H9 (cell line): Measurements from ENCODE around the gene RALGDS. TPM values are rescaled to one million over a fixed set of nuclear protein-coding genes. Genes with fewer than 3 reads are reported as not detected.

Experiments used
- DNase-seq: peaks from one replicate; pipeline ENCODE4 v3.0.0-alpha.2; 2017
- H2AFZ ChIP-seq: one replicate; pipeline ENCODE4 v1.6.1; 2013; ENCODE audit warnings: mild to moderate bottlenecking, low read length, control low read depth, moderate library complexity
- H2AK5ac ChIP-seq: 2 replicates; pipeline ENCODE4 v1.6.1; 2013; ENCODE audit warnings: low read length, control low read depth, mixed read lengths; ENCODE audit not compliant: insufficient read length
- H2BK120ac ChIP-seq: one replicate; pipeline ENCODE4 v1.6.1; 2013; ENCODE audit warnings: low read depth, mild to moderate bottlenecking, low read length, control low read depth, inconsistent platforms; ENCODE audit not compliant: poor library complexity, severe bottlenecking
- H2BK12ac ChIP-seq: 2 replicates; pipeline ENCODE4 v1.6.1; 2013; ENCODE audit warnings: low read length, control low read depth, mixed read lengths, low read depth; ENCODE audit not compliant: insufficient read length
- H2BK15ac ChIP-seq: 2 replicates; pipeline ENCODE4 v1.6.1; 2013; ENCODE audit warnings: low read depth, low read length, control low read depth
- H2BK20ac ChIP-seq: one replicate; pipeline ENCODE4 v1.6.1; 2013; ENCODE audit warnings: low read depth, mild to moderate bottlenecking, low read length, control low read depth, inconsistent platforms; ENCODE audit not compliant: poor library complexity, severe bottlenecking
- H2BK5ac ChIP-seq: 2 replicates; pipeline ENCODE4 v1.6.1; 2013; ENCODE audit warnings: low read length, control low read depth, mixed read lengths; ENCODE audit not compliant: insufficient read length
- H3K14ac ChIP-seq: 2 replicates; pipeline ENCODE4 v1.6.1; 2013; ENCODE audit warnings: low read length, control low read depth; ENCODE audit not compliant: insufficient read depth
- H3K18ac ChIP-seq: 2 replicates; pipeline ENCODE4 v1.6.1; 2013; ENCODE audit warnings: low read depth, mild to moderate bottlenecking, mixed read lengths, low read length, control low read depth; ENCODE audit not compliant: insufficient read length
- H3K23ac ChIP-seq: 2 replicates; pipeline ENCODE4 v1.6.1; 2013; ENCODE audit warnings: low read length, control low read depth, mixed read lengths, low read depth; ENCODE audit not compliant: insufficient read length
- H3K23me2 ChIP-seq: 2 replicates; pipeline ENCODE4 v1.6.1; 2013; ENCODE audit warnings: low read depth, mild to moderate bottlenecking, mixed read lengths, low read length, control low read depth; ENCODE audit not compliant: insufficient read length, poor library complexity, severe bottlenecking
- H3K27ac ChIP-seq: 2 replicates; pipeline ENCODE4 v1.5.1; 2013; ENCODE audit warnings: low read length, control low read depth, mixed read lengths, low read depth; ENCODE audit not compliant: insufficient read length
- H3K27me3 ChIP-seq: 2 replicates; pipeline ENCODE4 v1.6.1; 2013; ENCODE audit warnings: low read length, control low read depth, inconsistent platforms; ENCODE audit not compliant: insufficient read depth
- H3K4ac ChIP-seq: 2 replicates; pipeline ENCODE4 v1.6.1; 2013; ENCODE audit warnings: low read depth, mild to moderate bottlenecking, control low read depth, inconsistent platforms, low read length, moderate library complexity
- H3K4me1 ChIP-seq: 2 replicates; pipeline ENCODE4 v1.6.1; 2013; ENCODE audit warnings: low read length, control low read depth, inconsistent platforms; ENCODE audit not compliant: insufficient read depth
- H3K4me2 ChIP-seq: 2 replicates; pipeline ENCODE4 v1.6.1; 2013; ENCODE audit warnings: low read length, control low read depth, mixed read lengths; ENCODE audit not compliant: insufficient read length, insufficient read depth
- H3K56ac ChIP-seq: 2 replicates; pipeline ENCODE4 v1.6.1; 2013; ENCODE audit warnings: low read depth, mild to moderate bottlenecking, mixed read lengths, low read length, control low read depth; ENCODE audit not compliant: insufficient read length
- H3K79me1 ChIP-seq: 2 replicates; pipeline ENCODE4 v1.6.1; 2013; ENCODE audit warnings: low read depth, mild to moderate bottlenecking, moderate library complexity, low read length, control low read depth, inconsistent platforms; ENCODE audit not compliant: insufficient read depth, poor library complexity, severe bottlenecking
- H3K79me2 ChIP-seq: 2 replicates; pipeline ENCODE4 v1.6.1; 2013; ENCODE audit warnings: low read length, control low read depth, inconsistent platforms; ENCODE audit not compliant: insufficient read depth
- H3K9ac ChIP-seq: 2 replicates; pipeline ENCODE4 v1.6.1; 2013; ENCODE audit warnings: low read length, control low read depth, mixed read lengths; ENCODE audit not compliant: insufficient read length; ENCODE audit errors: extremely low read depth
- H3K9me3 ChIP-seq: one replicate; pipeline ENCODE4 v1.6.1; 2013; ENCODE audit warnings: low read depth, low read length, inconsistent platforms; ENCODE audit not compliant: control insufficient read depth
- H3T11ph ChIP-seq: one replicate; pipeline ENCODE4 v1.6.1; 2013; ENCODE audit warnings: mild to moderate bottlenecking, low read length, control low read depth, inconsistent platforms
- H4K20me1 ChIP-seq: one replicate; pipeline ENCODE4 v1.6.1; 2013; ENCODE audit not compliant: control insufficient read depth, insufficient read length, insufficient read depth
- H4K5ac ChIP-seq: 2 replicates; pipeline ENCODE4 v1.6.1; 2013; ENCODE audit warnings: low read depth, mild to moderate bottlenecking, mixed read lengths, low read length, control low read depth; ENCODE audit not compliant: insufficient read length
- H4K8ac ChIP-seq: replicated peaks from 2 replicates; pipeline ENCODE4 v1.6.1; 2013; ENCODE audit warnings: low read length, control low read depth, mixed read lengths, low read depth; ENCODE audit not compliant: insufficient read length
- H4K91ac ChIP-seq: 2 replicates; pipeline ENCODE4 v1.6.1; 2013; ENCODE audit warnings: low read depth, mild to moderate bottlenecking, moderate library complexity, mixed read lengths, low read length, control low read depth; ENCODE audit not compliant: insufficient read length
- H3K27ac Mint-ChIP-seq, 3 experiments: 2 replicates in 2 of 3; 3 replicates in 1 of 3; pipeline ENCODE4 v1.8.0; 2020 to 2021; ENCODE audit warnings: mixed read lengths in 3 of 3, mild to moderate bottlenecking in 1 of 3, moderate library complexity in 1 of 3
- H3K27me3 Mint-ChIP-seq: 2 replicates; pipeline ENCODE4 v1.8.0; 2021; ENCODE audit warnings: low read depth, mild to moderate bottlenecking, moderate library complexity, mixed read lengths
- H3K36me3 Mint-ChIP-seq, 3 experiments: 2 replicates in 2 of 3; 3 replicates in 1 of 3; pipeline ENCODE4 v1.8.0; 2020 to 2021; ENCODE audit warnings: low read depth in 3 of 3, mixed read lengths in 3 of 3; ENCODE audit not compliant: insufficient read depth in 1 of 3
- H3K4me1 Mint-ChIP-seq, 2 experiments: 2 replicates each; pipeline ENCODE4 v1.8.0; 2020; ENCODE audit warnings: mixed read lengths in 2 of 2
- H3K4me3 Mint-ChIP-seq, 2 experiments: 2 replicates in 1 of 2; 3 replicates in 1 of 2; pipeline ENCODE4 v1.8.0; 2020 to 2021; ENCODE audit warnings: mild to moderate bottlenecking in 2 of 2, mixed read lengths in 2 of 2, moderate library complexity in 1 of 2
- H3K9me3 Mint-ChIP-seq, 2 experiments: 2 replicates in 1 of 2; 3 replicates in 1 of 2; pipeline ENCODE4 v1.8.0; 2020; ENCODE audit warnings: mild to moderate bottlenecking in 2 of 2, mixed read lengths in 2 of 2, moderate library complexity in 1 of 2
- CTCF ChIP-seq: fragments of 200-600 bp; sonication (generic); conservative IDR thresholded peaks from 3 replicates; pipeline ENCODE4 v1.8.0; 2021; ENCODE audit warnings: antibody characterized with exemption, mild to moderate bottlenecking
- WGBS: extraction: QIAGEN DNeasy Blood & Tissue Kit; methylation state at CpG from one replicate; pipeline ENCODE4 v1.1.7; 2013; ENCODE audit warnings: missing lambda C conversion rate, low lambda C conversion rate, mixed read lengths; ENCODE audit not compliant: insufficient read length; ENCODE audit errors: extremely low coverage; 5-methylcytosine and 5-hydroxymethylcytosine counted together
- long read RNA-seq: library from polyadenylated mRNA; unstranded; transcript quantifications from one replicate; pipeline ENCODE4 v2.0.0, GENCODE V29; 2020
- total RNA-seq: library from RNA; stranded (reverse); gene quantifications from 2 replicates; pipeline ENCODE4 v1.2.1, GENCODE V29; 2021

The RALGDS gene
- total RNA-seq, result 20.9 and 21.3 TPM in 2 replicates
- long read RNA-seq, partial matches to known transcripts, result 4 of 15 reads
- long read RNA-seq, other reads (novel, unspliced or antisense), result 5 of 15 reads

- no peak within 1 kb of the TSS for H4K5ac ChIP-seq
- peaks cover 3% of the 10 kb centered on the region; the same call in 1 of the 2 replicates for H3K4me1 ChIP-seq
- H4K20me1 ChIP-seq, result peaks cover 8% of the 10 kb centered on the region
- peak; percentile 87 for DNase-seq
- Mint-ChIP-seq H3K4me1 (peaks cover 9 to 29% of the 10 kb centered on the region in 2 experiments), H3K9me3 (no peaks in the 10 kb centered on the region), H3K27me3 (peaks cover 55% of the 10 kb centered on the region), H3K4me3 (peak within 1 kb of the TSS; percentile 64 to 83), H3K27ac (no peak within 1 kb of the TSS), H3K36me3 (no peaks in the 10 kb centered on the region; a peak in 1 of 7 replicates)
- no peak within 1 kb of the TSS for H2AK5ac ChIP-seq
- peak within 1 kb of the TSS; percentile 74 for H3K4me2 ChIP-seq
- no peak within 1 kb of the TSS for H3K27ac ChIP-seq
- H3K27me3 ChIP-seq, result peaks cover 8% of the 10 kb centered on the region; the same call in 1 of the 2 replicates
- H2BK12ac ChIP-seq, result no peak within 1 kb of the TSS
- peak within 1 kb of the TSS; percentile 69 for H3K14ac ChIP-seq
- no peak within 1 kb of the TSS for H2BK120ac ChIP-seq
- H4K8ac ChIP-seq, result no peak within 1 kb of the TSS
- H3K56ac ChIP-seq, result no peak within 1 kb of the TSS
- no peak within 1 kb of the TSS for H3T11ph ChIP-seq
- H4K91ac ChIP-seq, result no peak within 1 kb of the TSS
- H3K9ac ChIP-seq, result peak within 1 kb of the TSS; percentile 15
- peak within 1 kb of the TSS; percentile 46 for H3K18ac ChIP-seq
- H2BK20ac ChIP-seq, result no peak within 1 kb of the TSS
- TF ChIP-seq CTCF, result no peak
- H3K79me2 ChIP-seq, result no peaks in the 10 kb centered on the region
- H3K9me3 ChIP-seq, result no peaks in the 10 kb centered on the region
- peaks cover 9% of the 10 kb centered on the region for H3K23me2 ChIP-seq
- no peak within 1 kb of the TSS for H3K23ac ChIP-seq
- WGBS, result no CpG with 5 or more reads among the region's 53 CpGs
- no peak within 1 kb of the TSS for H3K4ac ChIP-seq
- H2AFZ ChIP-seq, result no peak within 1 kb of the TSS
- H3K79me1 ChIP-seq, result no peaks in the 10 kb centered on the region
- no peak within 1 kb of the TSS for H2BK15ac ChIP-seq
- no peak within 1 kb of the TSS for H2BK5ac ChIP-seq
These were observed at the start of gene RALGDS for GRCh38 chr9:133121198-133121914. RALGDS (minus strand) TSS chr9:133121240; CDS start chr9:133121154, 86 bp downstream.
